ENCODE data around the gene SPATS2. TPM values are rescaled to one million over a fixed set of nuclear protein-coding genes. Genes with fewer than 3 reads are reported as not detected.

Gene SPATS2
- total and polyA plus RNA-seq, 7 donors: 6.9 to 32.1 (median 11.7) TPM

DNA sequence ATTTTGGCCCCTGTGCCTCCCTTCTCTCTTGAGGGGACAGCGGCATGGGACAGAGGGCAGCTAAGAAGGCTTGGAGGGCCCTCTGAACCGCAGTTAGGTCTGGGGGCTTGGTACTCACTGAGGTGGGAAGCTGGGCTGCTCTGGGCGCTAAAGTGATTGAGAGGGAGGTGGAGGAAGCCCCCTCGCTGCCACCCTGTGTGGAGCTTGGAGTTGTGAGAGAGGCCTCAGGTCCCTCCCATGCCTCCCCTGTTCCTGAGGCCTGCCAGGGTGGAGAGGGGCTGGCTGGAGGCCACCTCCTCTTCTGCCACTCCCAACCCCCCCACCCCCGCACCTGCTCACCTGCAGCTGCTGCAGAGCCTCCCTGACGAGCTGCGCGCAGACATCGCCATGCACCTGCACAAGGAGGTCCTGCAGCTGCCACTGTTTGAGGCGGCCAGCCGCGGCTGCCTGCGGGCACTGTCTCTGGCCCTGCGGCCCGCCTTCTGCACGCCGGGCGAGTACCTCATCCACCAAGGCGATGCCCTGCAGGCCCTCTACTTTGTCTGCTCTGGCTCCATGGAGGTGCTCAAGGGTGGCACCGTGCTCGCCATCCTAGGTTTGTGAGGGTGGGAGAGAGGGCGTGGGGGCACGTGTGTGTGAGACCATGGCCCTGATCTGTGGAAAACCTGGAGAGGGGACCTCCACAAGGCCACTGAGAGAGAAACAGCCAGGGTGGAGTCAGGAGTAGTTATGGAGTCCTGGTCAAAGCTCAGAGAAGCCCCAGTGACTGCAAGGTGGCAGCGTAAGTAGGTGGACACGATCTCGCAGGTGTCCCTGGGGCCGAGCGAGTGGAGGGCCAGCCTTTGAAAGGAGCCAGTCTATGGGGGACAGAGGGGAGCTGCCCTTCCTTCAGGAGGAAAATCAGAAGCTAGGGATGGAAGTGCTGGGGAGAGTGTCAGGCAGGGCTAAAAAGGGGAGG lies 182.8 kb downstream of the SPATS2 start:
- Histone ChIP-seq H3K36me3 (no peaks in the 10 kb centered on the region), H3K27me3 (peaks cover 0 to 39% (median 34%) of the 10 kb centered on the region in 3 donors), H3K9me3 (no peaks in the 10 kb centered on the region), H3K27ac (no peak overlapping the region), H3K4me3 (peak overlapping the region in 2 of 4 donors; percentile 45 to 50), H3K4me1 (peaks cover 0 to 15% (median 13%) of the 10 kb centered on the region in 4 donors)
- no peak for DNase-seq
- intact Hi-C loops (cut with DNase I): no loop called here
- TF ChIP-seq, protein P1, sequence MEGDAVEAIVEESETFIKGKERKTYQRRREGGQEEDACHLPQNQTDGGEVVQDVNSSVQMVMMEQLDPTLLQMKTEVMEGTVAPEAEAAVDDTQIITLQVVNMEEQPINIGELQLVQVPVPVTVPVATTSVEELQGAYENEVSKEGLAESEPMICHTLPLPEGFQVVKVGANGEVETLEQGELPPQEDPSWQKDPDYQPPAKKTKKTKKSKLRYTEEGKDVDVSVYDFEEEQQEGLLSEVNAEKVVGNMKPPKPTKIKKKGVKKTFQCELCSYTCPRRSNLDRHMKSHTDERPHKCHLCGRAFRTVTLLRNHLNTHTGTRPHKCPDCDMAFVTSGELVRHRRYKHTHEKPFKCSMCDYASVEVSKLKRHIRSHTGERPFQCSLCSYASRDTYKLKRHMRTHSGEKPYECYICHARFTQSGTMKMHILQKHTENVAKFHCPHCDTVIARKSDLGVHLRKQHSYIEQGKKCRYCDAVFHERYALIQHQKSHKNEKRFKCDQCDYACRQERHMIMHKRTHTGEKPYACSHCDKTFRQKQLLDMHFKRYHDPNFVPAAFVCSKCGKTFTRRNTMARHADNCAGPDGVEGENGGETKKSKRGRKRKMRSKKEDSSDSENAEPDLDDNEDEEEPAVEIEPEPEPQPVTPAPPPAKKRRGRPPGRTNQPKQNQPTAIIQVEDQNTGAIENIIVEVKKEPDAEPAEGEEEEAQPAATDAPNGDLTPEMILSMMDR (IDR thresholded peaks at IDR 0.05): no peak
- TF ChIP-seq POLR2AphosphoS5 (IDR thresholded peaks at IDR 0.05) (no peak), POLR2A (IDR thresholded peaks at IDR 0.05) (no peak), EP300 (IDR thresholded peaks at IDR 0.05) (no peak)
- 40 to 80% methylated on average over 28 of the region's 28 CpGs for WGBS, 2 donors

DNA sequence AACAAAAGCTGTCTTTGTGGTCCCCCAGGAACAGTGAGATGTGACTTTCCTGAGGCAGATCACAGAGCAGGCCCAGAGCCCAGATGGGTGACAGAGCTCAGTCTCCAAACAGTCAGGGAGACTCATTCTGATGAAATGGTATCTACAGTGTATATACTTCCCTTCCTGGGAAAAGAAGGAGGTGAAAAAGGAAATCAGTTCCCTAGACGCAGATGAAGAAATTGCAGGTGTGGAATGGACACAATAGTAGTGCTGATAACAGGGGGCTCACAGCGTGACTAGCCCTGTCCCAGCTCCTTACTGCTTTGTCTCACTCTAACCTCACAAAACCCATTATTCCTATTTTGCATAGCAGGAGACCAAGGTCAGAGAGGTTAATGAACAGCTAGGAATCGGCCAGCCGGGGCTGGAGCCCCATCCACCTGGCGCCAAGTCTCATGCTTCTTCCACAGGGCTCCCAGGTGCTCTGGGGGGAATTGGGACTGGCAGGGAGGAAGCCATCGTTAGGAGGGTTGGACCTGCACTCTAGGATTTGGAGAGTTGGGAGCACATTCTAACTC lies 183.5 kb downstream of the SPATS2 start:
- no peak for DNase-seq
- H3K27ac ChIP-seq: no peak overlapping the region
- intact Hi-C loops (cut with DNase I): no loop called here
- H3K9me3 ChIP-seq: no peaks in the 10 kb centered on the region
- no peaks in the 10 kb centered on the region for H3K36me3 ChIP-seq
- H3K27me3 ChIP-seq: peaks cover 0 to 31% (median 29%) of the 10 kb centered on the region in 3 donors
- no peak overlapping the region for H3K4me3 ChIP-seq
- TF ChIP-seq POLR2A (IDR thresholded peaks at IDR 0.05) (no peak), EP300 (IDR thresholded peaks at IDR 0.05) (no peak), POLR2AphosphoS5 (IDR thresholded peaks at IDR 0.05) (no peak)
- TF ChIP-seq, protein P1 (IDR thresholded peaks at IDR 0.05): no peak
- 25 to 68% methylated on average over 6 of the region's 6 CpGs for WGBS, 2 donors
- peaks cover 0 to 15% (median 13%) of the 10 kb centered on the region in 4 donors for H3K4me1 ChIP-seq

DNA sequence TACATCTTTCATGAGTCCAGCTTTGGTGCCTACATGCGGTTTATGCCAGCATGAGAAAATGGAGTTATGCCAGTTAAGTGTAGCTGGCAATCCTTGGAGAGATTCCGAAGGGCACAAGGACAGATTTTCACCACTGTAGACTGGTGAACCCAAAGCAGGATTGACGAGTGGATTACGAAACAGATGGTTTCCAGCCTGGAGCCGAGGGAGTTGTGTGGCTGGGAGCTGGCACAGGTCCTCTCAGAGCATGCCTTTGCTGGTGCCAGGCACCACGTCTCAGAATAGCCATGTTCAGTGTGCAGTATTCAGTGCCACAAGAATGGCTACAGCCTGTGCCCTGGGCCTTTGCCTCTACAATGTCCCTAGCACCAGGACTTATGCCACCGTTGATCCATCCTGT lies 184.8 kb downstream of the SPATS2 start:
- WGBS, 2 donors: 72 to 81% methylated on average over 7 of the region's 7 CpGs
- no peaks in the 10 kb centered on the region for H3K9me3 ChIP-seq
- intact Hi-C loops (cut with DNase I): no loop called here
- DNase-seq: no peak
- peaks cover 0 to 15% (median 13%) of the 10 kb centered on the region in 4 donors for H3K4me1 ChIP-seq
- TF ChIP-seq, protein P1 (IDR thresholded peaks at IDR 0.05): no peak
- TF ChIP-seq POLR2A (IDR thresholded peaks at IDR 0.05): no peak
- no peak for TF ChIP-seq POLR2AphosphoS5 (IDR thresholded peaks at IDR 0.05)
- TF ChIP-seq EP300 (IDR thresholded peaks at IDR 0.05): no peak
- H3K36me3 ChIP-seq: peaks cover 0 to 10% (median 0%) of the 10 kb centered on the region in 4 donors
- H3K27me3 ChIP-seq: peaks cover 0 to 19% (median 17%) of the 10 kb centered on the region in 3 donors
- H3K27ac ChIP-seq: no peak overlapping the region
- H3K4me3 ChIP-seq: no peak overlapping the region

DNA sequence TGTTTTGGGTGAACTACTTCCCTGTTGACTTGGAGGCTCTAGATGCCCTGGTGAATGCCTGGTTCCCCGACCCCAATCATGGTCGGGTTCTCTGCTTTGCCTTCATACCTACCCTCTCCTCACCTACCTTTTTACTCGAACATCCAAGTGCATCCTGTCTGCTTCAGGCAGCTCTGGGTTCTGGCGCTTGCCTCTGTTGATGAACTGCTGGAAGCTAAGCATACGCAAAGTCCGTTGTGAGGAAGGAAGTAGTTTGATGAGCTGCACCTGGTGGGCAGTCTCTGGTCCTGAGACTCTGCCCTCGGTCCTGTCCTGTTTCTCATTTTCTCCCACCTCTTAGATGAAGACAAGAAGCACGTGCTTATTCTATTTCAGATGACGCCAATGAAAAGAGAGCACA lies 185.2 kb downstream of the SPATS2 start:
- no peak overlapping the region for H3K4me3 ChIP-seq
- intact Hi-C loops (cut with DNase I): no loop called here
- no peaks in the 10 kb centered on the region for H3K9me3 ChIP-seq
- H3K27me3 ChIP-seq: peaks cover 0 to 18% (median 12%) of the 10 kb centered on the region in 3 donors
- no peak for DNase-seq
- H3K36me3 ChIP-seq: peaks cover 0 to 14% (median 0%) of the 10 kb centered on the region in 4 donors
- TF ChIP-seq EP300 (IDR thresholded peaks at IDR 0.05) (no peak), POLR2AphosphoS5 (IDR thresholded peaks at IDR 0.05) (no peak), POLR2A (IDR thresholded peaks at IDR 0.05) (no peak)
- TF ChIP-seq, protein P1 (IDR thresholded peaks at IDR 0.05): no peak
- 53 to 75% methylated on average over 9 of the region's 9 CpGs for WGBS, 2 donors
- H3K27ac ChIP-seq: no peak overlapping the region
- peaks cover 0 to 15% (median 13%) of the 10 kb centered on the region in 4 donors for H3K4me1 ChIP-seq

Data from sigmoid colon (tissue), 7 donors.